GM21367 (cell line): Measurements from ENCODE around the gene RAPGEF1.

Experiments used
- ATAC-seq: cut with Tn5 transposase; IDR thresholded peaks from one replicate; pipeline ENCODE4 v1.9.1; 2021; ENCODE audit not compliant: unreplicated experiment

The RAPGEF1 gene

DNA sequence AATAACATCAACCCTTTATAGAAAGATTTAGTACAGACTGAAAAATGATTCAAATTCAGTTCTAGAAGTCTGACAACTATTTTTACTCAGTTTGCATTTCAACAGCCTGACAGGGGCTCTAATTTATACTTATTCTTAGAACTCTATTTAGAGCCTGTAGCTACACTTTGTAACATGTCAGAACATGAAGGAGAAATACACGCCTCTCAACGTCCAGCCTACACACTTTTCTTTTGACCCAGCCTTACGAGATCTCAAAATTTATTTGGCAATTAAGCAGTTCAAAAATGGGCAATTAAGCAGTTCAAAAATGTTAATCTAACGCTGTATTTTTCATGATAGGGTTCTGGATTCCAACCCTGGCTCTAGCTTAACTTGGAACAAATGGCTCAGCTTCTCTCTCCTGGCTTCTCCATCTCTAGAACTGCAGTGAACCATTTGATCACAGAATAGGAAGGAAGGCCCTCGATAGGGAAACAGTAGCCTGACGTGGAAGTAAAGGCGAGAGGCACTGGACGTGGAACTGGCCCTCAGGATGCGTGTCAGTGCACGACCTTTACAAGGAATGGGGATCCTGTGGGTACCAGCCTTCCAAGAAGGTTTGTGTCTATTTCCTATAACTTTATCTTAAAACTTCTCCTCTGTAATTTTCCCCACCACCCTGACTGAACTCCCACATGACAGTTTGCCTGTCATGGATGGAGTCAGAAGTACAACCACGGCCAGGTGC is 128.1 kb downstream of the RAPGEF1 start:
- no peak for ATAC-seq

DNA sequence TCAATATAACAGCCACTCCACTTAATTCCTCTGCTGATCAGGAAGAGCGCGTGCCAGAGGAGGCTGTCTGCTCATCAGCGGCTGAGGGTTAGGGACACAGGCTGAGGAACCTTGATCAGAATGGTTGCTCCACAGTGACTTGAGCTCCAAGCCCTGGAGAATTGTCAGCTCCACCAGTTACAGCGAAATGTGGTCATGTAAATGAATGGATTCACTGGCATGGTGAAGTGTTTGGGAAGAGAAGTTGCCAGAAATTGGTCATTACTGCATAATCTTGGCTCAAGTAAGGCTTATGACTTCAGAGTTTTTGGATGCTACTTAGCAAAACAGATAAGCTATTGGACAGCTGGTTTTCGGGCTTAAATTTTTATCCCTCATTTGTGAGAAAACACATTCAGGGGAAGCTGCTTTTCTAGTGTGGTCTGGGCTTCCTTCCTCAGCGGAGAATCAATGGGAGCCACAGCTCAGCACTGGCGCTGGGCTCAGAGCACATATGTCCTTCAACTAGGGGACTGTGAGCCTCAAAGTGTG is 129.6 kb downstream of the RAPGEF1 start:
- ATAC-seq: no peak

DNA sequence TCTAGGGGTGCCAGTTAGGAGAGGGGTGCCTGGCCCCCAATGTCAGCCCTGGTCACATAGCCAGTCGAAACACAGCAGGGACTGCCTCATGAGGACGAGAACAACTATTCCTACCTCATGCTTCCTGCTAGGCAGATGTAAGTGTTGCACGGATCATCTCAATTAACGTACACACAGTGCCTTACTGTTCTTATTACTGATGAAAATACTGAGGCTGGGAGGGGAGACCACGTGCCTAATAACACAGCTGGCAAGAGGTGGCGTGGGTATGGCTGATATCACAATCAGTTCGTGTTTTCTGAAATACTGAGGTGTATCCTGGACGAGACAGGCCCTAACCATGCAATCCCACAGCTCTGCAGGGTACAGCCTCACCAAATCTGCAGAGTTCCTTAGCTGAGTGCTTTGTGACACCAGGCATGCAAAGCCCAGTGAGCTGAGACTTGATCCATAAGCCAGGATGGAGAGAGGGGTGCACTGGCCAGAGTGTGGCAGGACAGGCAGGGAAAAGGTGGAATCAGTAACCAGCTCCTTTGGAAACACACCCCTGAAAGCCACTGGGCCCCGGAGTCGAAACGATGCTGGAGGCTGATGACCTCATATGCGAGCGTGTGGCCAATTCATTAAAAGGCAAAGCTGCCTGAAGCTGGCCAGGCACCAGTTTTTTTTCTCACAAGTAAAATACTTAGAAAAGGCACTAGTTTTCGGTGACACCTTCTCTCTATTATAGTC is 130.6 kb downstream of the RAPGEF1 start:
- no peak for ATAC-seq

DNA sequence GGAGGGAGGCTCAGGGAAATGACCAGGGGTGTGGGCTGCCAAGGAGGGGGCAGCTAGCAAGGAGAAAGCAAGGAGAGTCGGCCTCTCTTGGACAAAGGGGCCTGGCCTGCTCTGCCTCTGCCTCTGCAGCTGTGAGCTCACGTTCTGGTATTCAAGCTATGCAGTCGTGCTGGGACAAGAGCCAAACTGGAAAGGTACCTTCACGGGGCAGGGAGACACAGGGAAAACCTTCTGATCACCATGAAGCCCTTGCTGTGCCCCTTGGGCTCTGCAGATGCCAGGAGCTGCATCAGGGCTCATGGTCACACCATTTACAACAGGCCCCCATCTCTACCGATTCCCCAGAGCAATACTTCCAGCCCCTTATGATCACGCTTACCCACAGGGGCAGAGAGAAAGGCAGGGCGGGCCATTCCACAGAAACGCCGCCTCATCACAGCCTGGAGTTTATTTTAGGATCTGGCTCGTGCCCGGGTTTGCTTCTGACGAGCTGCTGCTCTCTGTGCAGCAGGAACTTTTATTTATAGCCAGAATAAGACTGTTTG is 131.3 kb downstream of the RAPGEF1 start:
- no peak for ATAC-seq

DNA sequence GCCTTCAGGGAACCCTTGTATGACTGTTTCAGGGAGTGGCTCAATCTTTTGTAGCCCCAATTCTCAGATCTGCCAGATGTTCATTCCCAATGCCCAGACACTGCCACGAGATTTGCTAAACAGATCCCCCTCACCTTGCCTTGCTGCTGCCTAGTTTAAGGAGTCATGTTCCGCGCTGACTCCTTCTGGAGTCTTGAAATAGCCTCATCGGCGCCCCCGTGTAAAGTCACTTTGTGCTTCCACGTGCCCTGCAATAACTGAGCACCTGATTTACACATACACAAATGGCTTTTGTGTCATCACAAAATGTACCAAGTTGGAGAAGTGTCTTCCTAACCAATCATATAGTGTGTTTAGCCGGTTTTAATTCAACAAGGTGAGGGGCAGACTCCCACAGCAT is 132.3 kb downstream of the RAPGEF1 start:
- no peak for ATAC-seq

DNA sequence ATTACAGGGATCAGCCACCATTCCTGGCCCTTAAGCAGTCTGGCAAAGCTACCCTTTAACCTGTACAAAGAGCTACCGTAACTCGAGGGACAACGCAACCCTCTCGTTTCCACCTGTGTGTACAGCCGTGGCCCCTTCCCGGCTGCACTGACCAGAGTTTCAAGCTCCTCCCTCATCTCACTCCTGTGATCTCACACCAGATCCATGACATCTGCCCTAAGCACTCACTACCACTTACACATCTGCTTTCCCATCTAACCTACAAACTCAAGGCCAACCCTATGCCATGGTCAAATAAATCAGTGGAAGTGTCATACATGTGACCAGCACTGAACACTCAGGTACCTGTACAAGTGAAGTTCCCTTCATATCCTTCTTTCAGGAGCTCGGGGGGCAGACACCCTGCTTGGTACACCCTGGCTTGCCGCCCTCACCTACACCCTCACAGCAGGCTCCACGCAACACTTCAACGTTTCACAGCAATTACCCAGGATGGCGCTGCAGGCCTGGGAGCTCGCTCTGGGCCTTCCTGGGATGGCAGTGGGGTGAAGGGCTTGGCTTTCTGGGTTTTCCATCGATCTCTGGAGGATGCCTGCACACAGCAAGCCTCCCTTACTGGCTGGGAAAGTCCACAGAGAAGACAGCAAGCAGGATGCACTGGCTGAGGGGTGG is 132.8 kb downstream of the RAPGEF1 start:
- no peak for ATAC-seq

DNA sequence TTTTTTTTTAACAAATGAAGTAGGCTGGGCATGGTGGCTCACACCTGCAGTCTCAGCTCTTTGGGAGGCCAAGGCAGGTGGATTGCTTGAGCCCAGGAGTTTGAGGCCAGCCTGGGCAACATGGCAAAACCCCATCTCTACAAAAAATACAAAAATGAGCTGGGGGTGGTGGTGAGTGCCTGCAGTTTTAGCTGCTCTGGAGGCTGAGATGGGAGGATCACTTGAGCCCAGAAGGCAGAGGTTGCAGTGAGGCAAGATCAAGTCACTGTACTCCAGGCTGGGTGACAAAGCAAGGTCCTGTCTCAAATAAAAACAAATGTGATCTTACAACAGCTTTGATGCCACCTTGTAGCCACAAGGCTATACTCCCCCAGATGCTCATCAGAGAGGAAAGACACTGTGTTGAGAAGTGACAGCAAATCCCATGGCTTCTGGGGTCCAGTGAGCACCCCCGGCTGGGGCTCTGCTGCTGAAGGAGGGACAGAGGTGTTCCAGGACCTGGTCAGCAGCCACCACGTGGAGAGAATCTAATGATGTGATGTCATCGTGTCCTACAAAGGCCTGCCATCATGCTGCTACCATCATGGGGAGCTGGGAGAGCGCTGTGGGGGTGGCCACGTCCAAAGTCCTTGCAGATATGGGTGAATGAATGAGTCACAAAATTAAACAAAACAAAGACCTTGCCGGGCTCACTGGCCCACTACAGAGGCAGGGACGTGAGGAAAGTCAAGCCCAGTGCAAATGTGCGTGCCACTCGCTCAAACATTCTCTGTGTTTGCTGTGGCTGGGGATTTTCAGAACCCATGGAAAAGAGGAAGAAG is 133.9 kb downstream of the RAPGEF1 start:
- no peak for ATAC-seq

DNA sequence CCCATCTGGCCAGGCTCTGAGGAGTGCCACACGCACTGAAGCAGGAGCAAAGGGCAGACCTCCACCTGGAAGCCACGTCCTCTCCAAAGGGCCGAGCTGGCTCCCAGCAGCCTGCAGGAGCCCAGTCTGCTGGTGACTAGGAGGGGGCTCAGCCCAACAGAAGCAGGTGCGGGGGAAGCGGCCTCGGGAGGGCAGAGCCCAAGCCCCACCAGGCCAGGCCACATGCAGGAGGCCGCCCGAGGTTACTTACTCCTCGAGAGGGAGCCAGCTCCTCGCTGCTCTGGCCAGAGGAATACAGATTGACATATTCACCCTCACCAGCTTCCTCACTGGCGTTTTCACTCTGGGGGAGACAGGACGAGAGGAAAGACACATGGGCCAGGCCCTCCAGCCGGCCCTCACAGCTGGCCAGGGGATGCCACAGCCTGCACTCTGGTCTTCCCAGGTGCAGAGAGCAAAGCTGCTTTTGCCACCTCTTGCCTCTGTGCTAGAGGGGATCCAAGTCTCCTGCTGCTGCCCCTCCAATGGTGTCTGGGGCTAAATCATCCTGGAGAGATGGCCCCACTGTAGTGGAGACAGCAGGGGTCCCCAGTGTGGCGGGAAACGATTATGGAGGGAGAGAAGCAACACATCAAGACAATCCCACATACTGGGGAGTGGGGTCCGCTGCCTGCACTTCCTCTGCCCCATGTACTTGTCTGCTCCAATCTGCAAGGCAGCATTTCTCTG is 136.0 kb downstream of the RAPGEF1 start:
- ATAC-seq: no peak

DNA sequence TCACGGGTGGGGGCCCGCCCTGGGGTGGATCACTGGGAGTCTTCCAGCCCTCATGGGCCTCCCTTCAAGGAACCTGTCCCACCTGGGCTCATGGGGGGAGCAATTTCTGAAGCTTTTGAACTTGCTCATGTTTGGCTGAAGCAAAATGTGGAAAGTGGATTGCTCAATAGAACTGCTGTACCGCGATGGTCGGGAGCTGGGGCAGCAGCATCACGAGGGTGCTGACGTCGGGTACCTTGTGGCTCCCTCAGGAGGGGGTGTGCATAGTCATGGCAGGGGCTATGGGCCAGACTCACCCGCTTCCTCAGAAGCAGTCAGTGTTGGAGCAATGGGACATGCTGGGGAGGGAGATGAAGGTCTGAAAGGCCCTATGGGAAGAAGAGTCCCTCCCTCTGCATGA is 136.7 kb downstream of the RAPGEF1 start:
- ATAC-seq: no peak

DNA sequence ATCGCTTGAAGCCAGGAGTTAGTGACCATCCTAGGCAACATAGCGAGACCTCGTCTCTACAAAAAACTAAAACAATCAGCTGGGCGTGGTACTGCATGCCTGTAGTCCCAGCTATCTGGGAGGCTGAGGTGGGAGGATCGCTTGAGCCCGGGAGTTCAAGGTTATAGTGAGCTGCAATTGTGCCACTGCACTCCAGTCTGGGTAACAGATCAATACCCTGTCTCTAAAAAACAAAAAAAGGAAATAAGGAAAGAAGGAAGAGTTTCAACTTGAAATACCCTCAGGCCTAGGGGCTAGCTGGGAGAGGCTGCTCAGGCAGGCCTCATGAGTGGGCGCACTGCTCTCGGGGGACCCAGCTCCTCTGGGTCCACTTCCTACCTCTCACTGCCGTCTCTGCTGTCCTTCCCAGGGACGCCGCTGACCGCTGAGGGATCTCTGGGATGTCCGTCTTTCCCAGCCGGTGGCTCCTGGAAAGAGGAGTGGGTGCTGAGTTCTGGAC is 138.1 kb downstream of the RAPGEF1 start:
- ATAC-seq: no peak

DNA sequence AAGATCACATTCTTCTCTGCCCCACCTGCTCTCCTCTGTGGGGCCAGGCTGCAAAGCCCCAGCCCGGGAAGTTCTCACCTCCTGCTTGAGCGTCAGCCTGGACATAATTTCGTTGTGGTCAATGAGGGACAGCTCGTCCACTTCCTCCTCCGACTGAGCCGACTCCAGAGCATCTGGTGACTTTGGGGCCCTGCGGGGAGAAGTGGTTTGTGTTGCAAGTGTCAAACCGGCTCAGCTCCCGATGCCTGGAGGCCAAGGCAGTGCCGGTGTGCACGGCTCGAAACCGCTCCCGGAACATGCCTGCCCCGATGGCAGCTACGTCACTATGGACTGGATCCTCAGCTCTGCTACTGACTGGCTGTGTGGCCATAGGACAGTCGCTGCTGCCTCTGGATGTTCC is 141.8 kb downstream of the RAPGEF1 start:
- ATAC-seq: no peak

DNA sequence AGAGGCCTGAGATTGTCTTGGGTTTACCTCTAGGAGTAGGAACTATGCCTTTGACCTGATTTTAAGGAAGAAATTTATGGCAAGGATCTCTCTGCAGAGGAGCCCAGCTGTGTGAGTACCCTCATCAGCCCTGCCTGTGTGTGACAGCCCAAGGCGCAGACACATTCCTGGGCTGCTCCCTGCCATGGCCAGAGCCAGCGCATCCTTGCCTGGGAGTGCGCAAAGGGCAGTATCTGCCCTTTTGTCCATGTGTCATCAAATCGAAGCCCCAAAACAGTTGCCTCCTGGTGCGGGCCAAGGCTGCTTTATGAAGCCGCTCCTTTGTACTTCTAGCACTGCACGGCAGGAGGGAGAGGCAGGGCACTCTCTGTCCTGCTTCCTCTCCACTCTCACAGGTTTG is 142.6 kb downstream of the RAPGEF1 start:
- ATAC-seq: no peak

DNA sequence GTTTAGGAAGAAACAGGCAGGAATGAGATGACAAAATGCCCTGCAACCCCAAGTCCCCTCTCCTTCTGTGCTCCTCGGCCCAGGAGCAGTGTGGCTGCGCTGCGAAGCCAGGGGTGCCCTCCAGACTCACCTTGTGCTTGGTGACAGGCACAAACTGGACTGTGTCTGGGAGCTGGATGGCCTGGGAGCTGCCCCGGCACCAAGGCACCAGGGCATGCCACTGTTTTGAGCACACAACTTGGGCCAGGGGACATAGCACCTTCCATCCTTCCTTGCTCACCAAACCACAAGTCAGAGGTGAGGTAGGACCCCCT is 143.5 kb downstream of the RAPGEF1 start:
- no peak for ATAC-seq

DNA sequence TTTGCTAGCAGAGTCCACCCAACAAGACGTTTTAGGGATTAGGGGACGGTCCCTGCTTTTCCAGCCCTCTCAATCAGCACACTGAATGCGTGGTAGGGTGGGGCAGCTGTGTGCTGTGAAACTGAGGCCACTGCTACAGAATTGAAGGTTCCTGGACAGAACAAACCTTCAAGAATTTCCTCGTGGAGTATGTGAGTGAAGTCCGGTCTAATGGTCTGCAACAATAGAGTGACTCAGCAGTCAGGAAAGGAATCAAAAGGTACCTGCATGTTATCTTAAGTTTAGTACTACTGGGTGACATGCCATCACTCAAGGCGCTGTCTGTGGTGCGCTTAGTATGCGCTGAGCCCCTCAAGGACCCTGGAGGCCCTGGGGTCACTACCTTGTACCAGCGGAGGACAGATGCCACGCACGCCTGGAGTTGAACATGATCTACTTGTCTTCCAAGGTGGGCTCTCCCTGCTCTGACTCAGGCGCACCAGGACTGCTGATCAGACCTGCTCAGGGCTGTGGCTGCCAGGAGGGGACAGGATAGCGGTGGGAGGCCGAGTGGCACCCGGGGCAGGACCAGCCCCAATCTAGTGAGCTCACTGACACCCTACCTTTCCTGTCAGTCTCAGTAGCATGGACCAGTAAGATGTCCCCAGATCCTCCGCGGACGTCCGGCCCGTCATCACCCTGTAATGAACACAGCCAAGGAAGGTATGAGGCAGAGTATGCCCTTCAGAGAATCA is 144.0 kb downstream of the RAPGEF1 start:
- no peak for ATAC-seq

DNA sequence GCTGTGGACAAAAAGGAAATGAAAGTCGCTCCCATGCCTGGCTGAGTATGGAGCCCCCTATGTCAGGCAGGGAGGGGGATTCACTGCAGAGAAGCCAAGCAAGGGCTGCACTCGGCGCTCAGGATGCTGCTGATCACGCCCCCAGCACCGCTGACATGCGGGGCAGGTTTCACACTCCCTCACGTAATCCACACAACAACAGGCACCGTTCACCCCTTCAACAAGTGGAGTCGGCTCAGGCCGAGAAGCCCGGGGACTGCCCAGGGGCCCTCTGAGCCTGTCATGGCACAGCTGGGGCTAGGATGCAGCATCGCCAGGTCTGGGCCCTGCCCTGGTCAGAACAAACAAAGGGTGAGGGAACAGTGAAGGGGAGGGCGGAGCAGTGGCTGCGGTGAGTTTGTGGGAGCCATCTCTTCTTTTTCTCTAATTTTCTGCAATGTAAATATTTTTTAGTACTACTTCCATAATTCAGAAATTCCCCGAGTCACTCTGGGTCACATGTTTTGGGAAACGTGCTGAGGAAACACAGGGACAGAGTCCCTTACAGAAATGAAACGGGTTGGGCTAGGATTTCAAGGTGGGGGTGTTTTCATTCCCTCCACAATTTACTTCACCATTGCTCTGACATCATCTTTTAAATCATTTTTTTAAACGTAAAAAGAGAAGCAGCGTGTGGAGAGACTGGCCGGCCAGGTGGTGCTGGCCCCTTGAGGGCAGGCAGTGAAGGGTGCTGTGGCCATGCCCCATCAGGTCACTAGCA is 144.8 kb downstream of the RAPGEF1 start:
- ATAC-seq: no peak

DNA sequence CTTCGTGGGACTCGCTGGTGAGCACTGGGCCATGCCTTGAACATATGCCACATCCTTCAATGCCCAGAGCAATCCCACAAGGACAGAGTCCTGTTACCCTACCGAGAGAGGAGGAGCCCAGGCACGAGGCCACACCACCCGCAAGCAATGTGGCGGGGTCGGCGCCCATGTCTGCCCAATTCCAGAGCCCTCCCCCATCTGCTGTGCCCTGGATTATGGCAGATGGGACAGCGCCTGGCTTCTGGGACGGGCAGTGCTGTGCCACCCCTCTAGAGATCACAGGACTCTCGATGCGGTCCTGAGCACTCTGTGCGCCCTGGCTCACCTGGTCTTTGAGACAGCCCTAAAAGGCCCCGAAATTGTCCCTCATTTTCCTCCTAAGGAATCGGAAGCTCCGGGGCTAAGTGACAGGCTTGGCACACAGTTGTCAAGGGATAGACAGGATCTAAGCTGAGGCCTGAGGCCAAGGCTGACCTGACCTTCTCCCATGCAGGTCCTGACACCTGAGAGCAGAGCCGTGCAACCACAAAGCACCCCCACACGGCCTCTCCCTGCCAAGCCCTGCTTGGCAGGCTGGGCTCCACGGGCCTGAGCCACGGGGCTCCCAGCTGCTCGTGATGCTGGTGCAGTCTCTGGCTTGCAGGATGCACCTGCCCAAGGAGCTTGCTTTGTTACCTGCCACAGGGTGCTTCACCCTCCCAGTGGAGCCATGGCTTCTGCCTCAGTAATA is 145.8 kb downstream of the RAPGEF1 start:
- no peak for ATAC-seq

DNA sequence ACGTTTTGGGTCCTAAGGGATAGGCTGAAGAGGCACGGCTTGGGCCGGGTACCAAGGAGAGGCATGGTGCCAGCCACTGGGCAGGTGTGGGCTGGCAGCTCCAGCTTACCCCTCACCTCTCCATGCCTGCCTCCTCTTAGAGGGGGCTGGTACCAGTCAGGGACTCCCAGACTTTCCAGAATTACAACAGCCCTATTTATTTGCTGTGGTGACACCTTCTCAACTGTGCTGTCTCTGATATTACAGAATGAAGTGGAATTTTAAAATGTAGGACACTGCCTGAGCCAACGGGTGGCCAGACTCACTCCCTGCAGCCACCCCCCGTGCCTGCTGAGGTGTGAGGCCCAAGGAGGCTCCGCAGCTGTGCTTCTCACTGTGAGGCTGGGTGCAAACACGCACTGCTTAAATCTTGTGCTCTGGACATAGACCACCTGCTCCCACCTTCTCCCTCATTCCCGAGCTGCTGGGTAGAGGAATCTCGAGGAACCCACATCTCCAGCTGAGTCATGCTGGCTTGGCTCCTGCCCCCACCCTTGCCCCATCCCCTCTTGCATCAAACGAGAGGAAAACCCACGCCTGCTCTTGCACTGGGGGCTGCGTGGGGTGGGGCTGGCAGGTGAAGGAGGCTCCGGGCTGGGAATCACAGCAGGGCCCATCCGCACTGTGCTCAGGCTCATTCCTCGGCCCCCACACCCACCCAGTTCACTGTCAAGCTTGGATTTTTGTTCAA is 146.6 kb downstream of the RAPGEF1 start:
- no peak for ATAC-seq
